Spleen (tissue), 7 donors: Measurements from ENCODE around the gene BNC2.

Experiments
- CTCF ChIP-seq, 11 experiments: fragments of 200-600 bp in 7 of 11; fragments of 450-650 bp in 4 of 11; sonication (generic) in 4 of 11; IDR thresholded peaks in 8 of 11; conservative IDR thresholded peaks in 3 of 11; 1 replicate in 7 of 11; 2 replicates in 4 of 11; pipeline versions ENCODE4 v1.4.0 to v1.8.0; 2016 to 2021; ENCODE audit warnings: antibody characterized with exemption in 11 of 11, inconsistent platforms in 4 of 11, mild to moderate bottlenecking in 1 of 11
- POLR2A ChIP-seq, 3 donors: fragments of 450-650 bp; IDR thresholded peaks; one replicate each; pipeline ENCODE4 v1.5.1; 2017; ENCODE audit warnings: antibody characterized with exemption in 3 of 3, mild to moderate bottlenecking in 1 of 3
- POLR2AphosphoS5 ChIP-seq, 3 donors: sonication (generic); formaldehyde crosslinking; IDR thresholded peaks; one replicate each; pipeline ENCODE4 v1.5.1; 2017; ENCODE audit warnings: antibody characterized with exemption in 3 of 3
- donor health status: DM: no; HTN: no; CAD: no; lungs with moderate emphysema.
- donor health status: DM: no; HTN: no; CAD: no.
- donor health status: DM: no; HTN: no; CAD: no.

- no peak for TF ChIP-seq CTCF (IDR thresholded peaks at IDR 0.05 in 8 of 11, conservative IDR thresholded peaks at IDR 0.05 in 3 of 11)
- no peak for TF ChIP-seq POLR2A (IDR thresholded peaks at IDR 0.05)
- TF ChIP-seq POLR2AphosphoS5 (IDR thresholded peaks at IDR 0.05) = no peak
Measured at GRCh38 chr9:16585591-16585990, 284.9 kb downstream of the BNC2 start.
